ENCODE results near the gene KIAA1549. TPM values are rescaled to one million over a fixed set of nuclear protein-coding genes. Genes with fewer than 3 reads are reported as not detected.
A peak's percentile ranks its signal among the peaks of the same experiment; 100 is the strongest.

KIAA1549 gene
- total and polyA plus RNA-seq, 7 experiments from 2014 or later = 0.16 to 0.56 (median 0.25) TPM; not detected in 3

GRCh38 chr7:138873220-138873892 lies 107.8 kb downstream of the KIAA1549 start:
- CTCF ChIA-PET = interaction anchor here (0.6 kb wide), 1 partner anchor 13 kb away, joined by 3 read pairs; no protein-coding TSS in a partner anchor

GRCh38 chr7:138872576-138872975 lies 108.6 kb downstream of the KIAA1549 start:
- intact Hi-C loops (cut with micrococcal nuclease) = no loop called here
- Mint-ChIP-seq H3K27ac (no peak overlapping the region), H3K4me3 (no peak overlapping the region), H3K36me3 (peaks cover 0 to 3% (median 0%) of the 10 kb centered on the region in 5 donors), H3K4me1 (peaks cover 9 to 23% (median 12%) of the 10 kb centered on the region in 7 donors), H3K27me3 (peaks cover 0 to 11% (median 3%) of the 10 kb centered on the region in 5 donors), H3K9me3 (no peaks in the 10 kb centered on the region)
- DNase-seq (no peak), ATAC-seq (no peak)
- H3K27ac ChIP-seq (ENCODE audit: low read depth, low read length) = no peak overlapping the region
- H3K4me1 ChIP-seq (ENCODE audit: control insufficient read depth in 2 of 2, insufficient read depth in 2 of 2, low read length in 2 of 2) = no peaks in the 10 kb centered on the region
- no peaks in the 10 kb centered on the region for H3K27me3 ChIP-seq (ENCODE audit: control insufficient read depth in 2 of 2, insufficient read depth in 2 of 2, low read length in 2 of 2)
- H3K4me3 ChIP-seq (ENCODE audit: low read length) = no peak overlapping the region
- no peaks in the 10 kb centered on the region for H3K36me3 ChIP-seq (ENCODE audit: control insufficient read depth in 2 of 3, insufficient read depth in 3 of 3, low read length in 3 of 3)
- CTCF ChIA-PET = interaction anchor here (0.7 kb wide), 1 partner anchor 947 kb away, joined by 3 read pairs; no protein-coding TSS in a partner anchor
- POLR2A ChIA-PET = no interaction called here
- no peaks in the 10 kb centered on the region for H3K9me3 ChIP-seq (ENCODE audit: control insufficient read depth in 2 of 3, low read length in 3 of 3)

More at GRCh38 chr7:138873220-138873892, 107.8 kb downstream of the KIAA1549 start:
- Mint-ChIP-seq H3K9me3 (no peaks in the 10 kb centered on the region), H3K27me3 (peaks cover 0 to 11% (median 3%) of the 10 kb centered on the region in 5 donors), H3K4me3 (no peak overlapping the region), H3K27ac (peak overlapping the region in 1 of 9 donors; percentile 15), H3K36me3 (peaks cover 0 to 3% (median 0%) of the 10 kb centered on the region in 5 donors), H3K4me1 (peaks cover 9 to 23% (median 12%) of the 10 kb centered on the region in 7 donors)
- H3K4me1 ChIP-seq (ENCODE audit: control insufficient read depth in 2 of 2, insufficient read depth in 2 of 2, low read length in 2 of 2) = no peaks in the 10 kb centered on the region
- no peak overlapping the region for H3K27ac ChIP-seq (ENCODE audit: low read depth, low read length)
- no peak overlapping the region for H3K4me3 ChIP-seq (ENCODE audit: low read length)
- intact Hi-C loops (cut with micrococcal nuclease) = no loop called here
- ATAC-seq (no peak), DNase-seq (no peak)
- no peaks in the 10 kb centered on the region for H3K9me3 ChIP-seq (ENCODE audit: control insufficient read depth in 2 of 3, low read length in 3 of 3)
- POLR2A ChIA-PET = interaction anchor here (0.6 to 0.7 kb wide), 2 partner anchors 31 to 552 kb away, joined by 3 read pairs; no protein-coding TSS in a partner anchor
- H3K36me3 ChIP-seq (ENCODE audit: control insufficient read depth in 2 of 3, insufficient read depth in 3 of 3, low read length in 3 of 3) = no peaks in the 10 kb centered on the region
- H3K27me3 ChIP-seq (ENCODE audit: control insufficient read depth in 2 of 2, insufficient read depth in 2 of 2, low read length in 2 of 2) = no peaks in the 10 kb centered on the region

GRCh38 chr7:138871814-138872090 lies 109.4 kb downstream of the KIAA1549 start:
- H3K36me3 ChIP-seq (ENCODE audit: control insufficient read depth in 2 of 3, insufficient read depth in 3 of 3, low read length in 3 of 3) = no peaks in the 10 kb centered on the region
- H3K4me3 Mint-ChIP-seq = no peak overlapping the region
- no peak overlapping the region for H3K27ac ChIP-seq (ENCODE audit: low read depth, low read length)
- ATAC-seq (no peak), DNase-seq (no peak)
- H3K4me3 ChIP-seq (ENCODE audit: low read length) = no peak overlapping the region
- ChIA-PET CTCF (no interaction called here), POLR2A (no interaction called here)
- no peaks in the 10 kb centered on the region for H3K27me3 ChIP-seq (ENCODE audit: control insufficient read depth in 2 of 2, insufficient read depth in 2 of 2, low read length in 2 of 2)
- H3K36me3 Mint-ChIP-seq = peaks cover 0 to 3% (median 0%) of the 10 kb centered on the region in 5 donors
- H3K9me3 ChIP-seq (ENCODE audit: control insufficient read depth in 2 of 3, low read length in 3 of 3) = no peaks in the 10 kb centered on the region
- H3K27ac Mint-ChIP-seq = no peak overlapping the region
- no peaks in the 10 kb centered on the region for H3K4me1 ChIP-seq (ENCODE audit: control insufficient read depth in 2 of 2, insufficient read depth in 2 of 2, low read length in 2 of 2)
- intact Hi-C loops (cut with micrococcal nuclease) = no loop called here
- peaks cover 9 to 23% (median 12%) of the 10 kb centered on the region in 7 donors for H3K4me1 Mint-ChIP-seq
- no peaks in the 10 kb centered on the region for H3K9me3 Mint-ChIP-seq
- H3K27me3 Mint-ChIP-seq = peaks cover 0 to 11% (median 3%) of the 10 kb centered on the region in 5 donors

- ATAC-seq (no peak), DNase-seq (no peak)
- peaks cover 0 to 3% (median 0%) of the 10 kb centered on the region in 5 donors for H3K36me3 Mint-ChIP-seq
- Histone ChIP-seq H3K27me3 (ENCODE audit: control insufficient read depth in 2 of 2, insufficient read depth in 2 of 2, low read length in 2 of 2) (no peaks in the 10 kb centered on the region), H3K4me1 (ENCODE audit: control insufficient read depth in 2 of 2, insufficient read depth in 2 of 2, low read length in 2 of 2) (no peaks in the 10 kb centered on the region), H3K36me3 (ENCODE audit: control insufficient read depth in 2 of 3, insufficient read depth in 3 of 3, low read length in 3 of 3) (no peaks in the 10 kb centered on the region), H3K9me3 (ENCODE audit: control insufficient read depth in 2 of 3, low read length in 3 of 3) (no peaks in the 10 kb centered on the region), H3K4me3 (ENCODE audit: low read length) (no peak overlapping the region), H3K27ac (ENCODE audit: low read depth, low read length) (no peak overlapping the region)
- H3K4me3 Mint-ChIP-seq = no peak overlapping the region
- intact Hi-C loops (cut with micrococcal nuclease) = no loop called here
- POLR2A ChIA-PET = no interaction called here
- H3K27me3 Mint-ChIP-seq = peaks cover 0 to 11% (median 3%) of the 10 kb centered on the region in 5 donors
- H3K9me3 Mint-ChIP-seq = no peaks in the 10 kb centered on the region
- no peak overlapping the region for H3K27ac Mint-ChIP-seq
- peaks cover 6 to 19% (median 10%) of the 10 kb centered on the region in 7 donors for H3K4me1 Mint-ChIP-seq
- CTCF ChIA-PET = interaction anchor here (1.0 kb wide), 1 partner anchor 9 kb away, joined by 5 read pairs; no protein-coding TSS in a partner anchor
These were observed 110.0 kb downstream of the KIAA1549 start for GRCh38 chr7:138871065-138871813.

- Histone ChIP-seq H3K4me3 (ENCODE audit: low read length) (no peak overlapping the region), H3K9me3 (ENCODE audit: control insufficient read depth in 2 of 3, low read length in 3 of 3) (no peaks in the 10 kb centered on the region), H3K27ac (ENCODE audit: low read depth, low read length) (no peak overlapping the region), H3K4me1 (ENCODE audit: control insufficient read depth in 2 of 2, insufficient read depth in 2 of 2, low read length in 2 of 2) (no peaks in the 10 kb centered on the region), H3K36me3 (ENCODE audit: control insufficient read depth in 2 of 3, insufficient read depth in 3 of 3, low read length in 3 of 3) (no peaks in the 10 kb centered on the region), H3K27me3 (ENCODE audit: control insufficient read depth in 2 of 2, insufficient read depth in 2 of 2, low read length in 2 of 2) (no peaks in the 10 kb centered on the region)
- Mint-ChIP-seq H3K27ac (no peak overlapping the region), H3K36me3 (peaks cover 0 to 2% (median 0%) of the 10 kb centered on the region in 5 donors), H3K4me3 (no peak overlapping the region), H3K4me1 (peaks cover 0 to 18% (median 7%) of the 10 kb centered on the region in 7 donors), H3K9me3 (no peaks in the 10 kb centered on the region), H3K27me3 (peaks cover 0 to 11% (median 3%) of the 10 kb centered on the region in 5 donors)
- CTCF ChIA-PET = interaction anchor here (0.6 kb wide), 1 partner anchor 130 kb away, joined by 3 read pairs; no protein-coding TSS in a partner anchor
- intact Hi-C loops (cut with micrococcal nuclease) = loop anchor here in 1 of 2 donors (5.0 kb wide), 2 partner anchors 57 to 412 kb away; no protein-coding TSS in a partner anchor
- ATAC-seq (no peak), DNase-seq (no peak)
- POLR2A ChIA-PET = no interaction called here
These were observed 111.8 kb downstream of the KIAA1549 start for GRCh38 chr7:138869353-138869752.

GRCh38 chr7:138868711-138869110 lies 112.5 kb downstream of the KIAA1549 start:
- Mint-ChIP-seq H3K9me3 (no peaks in the 10 kb centered on the region), H3K27me3 (peaks cover 0 to 11% (median 3%) of the 10 kb centered on the region in 5 donors), H3K4me3 (peak overlapping the region in 1 of 10 donors; percentile 8), H3K36me3 (no peaks in the 10 kb centered on the region), H3K27ac (no peak overlapping the region), H3K4me1 (peaks cover 0 to 18% (median 7%) of the 10 kb centered on the region in 7 donors)
- CTCF ChIA-PET = no interaction called here
- H3K9me3 ChIP-seq (ENCODE audit: control insufficient read depth in 2 of 3, low read length in 3 of 3) = no peaks in the 10 kb centered on the region
- no peak overlapping the region for H3K27ac ChIP-seq (ENCODE audit: low read depth, low read length)
- no peaks in the 10 kb centered on the region for H3K27me3 ChIP-seq (ENCODE audit: control insufficient read depth in 2 of 2, insufficient read depth in 2 of 2, low read length in 2 of 2)
- no peak for DNase-seq
- intact Hi-C loops (cut with micrococcal nuclease) = loop anchor here in 1 of 2 donors (5.0 kb wide), 2 partner anchors 56 to 411 kb away; no protein-coding TSS in a partner anchor
- no peak for ATAC-seq
- POLR2A ChIA-PET = interaction anchor here (1.2 kb wide), 1 partner anchor 16 kb away, joined by 3 read pairs; no protein-coding TSS in a partner anchor
- H3K4me1 ChIP-seq (ENCODE audit: control insufficient read depth in 2 of 2, insufficient read depth in 2 of 2, low read length in 2 of 2) = no peaks in the 10 kb centered on the region
- no peak overlapping the region for H3K4me3 ChIP-seq (ENCODE audit: low read length)
- no peaks in the 10 kb centered on the region for H3K36me3 ChIP-seq (ENCODE audit: control insufficient read depth in 2 of 3, insufficient read depth in 3 of 3, low read length in 3 of 3)

Measured in naive thymus-derived CD4-positive, alpha-beta T cell (primary cell).